Measurements from ENCODE around the gene STEAP2. TPM values are rescaled to one million over a fixed set of nuclear protein-coding genes. Genes with fewer than 3 reads are reported as not detected.

The STEAP2 gene
- total and polyA plus RNA-seq, 2 donors (not counting 3 experiments of a cell fraction or from before 2014, with no cell fraction given) = 4.2 to 4.6 TPM

GRCh38 chr7:90229682-90230081 lies 18.1 kb downstream of the STEAP2 start:
- ChIA-PET POLR2A (no interaction called here), CTCF (no interaction called here)
- FAIRE-seq (no peak), DNase-seq (ENCODE audit: low read depth, low spot score) (no peak)
- dilution Hi-C loops (cut with MboI; ENCODE audit: extremely low pct_ligation_motif_present, low sequenced_read_pairs) (no loop called here), intact Hi-C loops (cut with micrococcal nuclease) (no loop called here)
- no peak for TF ChIP-seq JUN (IDR thresholded peaks at IDR 0.05; ENCODE audit: borderline replicate concordance, insufficient read depth, insufficient read length, low read depth)
- TF ChIP-seq GATA2 (IDR thresholded peaks at IDR 0.05; ENCODE audit: insufficient read depth, insufficient read length, low read depth, low read length) = no peak
- TF ChIP-seq FOS (IDR thresholded peaks at IDR 0.05; ENCODE audit: borderline replicate concordance, insufficient read depth, low read length) = no peak
- no peak for TF ChIP-seq CTCF (IDR thresholded peaks at IDR 0.05; ENCODE audit: extremely low read depth in 1 of 2, insufficient read depth in 1 of 2, low read depth in 1 of 2, low read length in 2 of 2)
- no peak for TF ChIP-seq EZH2 (IDR thresholded peaks at IDR 0.05; ENCODE audit: borderline replicate concordance, low read depth, low read length, severe bottlenecking)
- TF ChIP-seq POLR2A (IDR thresholded peaks at IDR 0.05; ENCODE audit: low read depth, low read length) = no peak
- no peak for TF ChIP-seq MAX (IDR thresholded peaks at IDR 0.05; ENCODE audit: insufficient read depth, insufficient read length)
- TF ChIP-seq MYC (IDR thresholded peaks at IDR 0.05; ENCODE audit: low read depth, low read length) = no peak
- no peak for TF ChIP-seq POLR2AphosphoS5 (IDR thresholded peaks at IDR 0.05; ENCODE audit: insufficient read depth, low read depth, low read length)
- no peak overlapping the region for H3K27ac ChIP-seq (ENCODE audit: insufficient read depth, low read depth, low read length)
- H3K4me2 ChIP-seq (ENCODE audit: insufficient read depth, low read length) = no peak overlapping the region
- H3K9ac ChIP-seq (replicated peaks; ENCODE audit: extremely low read depth, insufficient read depth, low read length) = no peak overlapping the region
- no TSS peak for BruUV-seq (replicated peaks)
- H3K4me1 ChIP-seq (ENCODE audit: control insufficient read depth, extremely low read depth, insufficient read depth, low read length) = peaks cover 3% of the 10 kb centered on the region
- no peaks in the 10 kb centered on the region for H3K9me3 ChIP-seq (replicated peaks; ENCODE audit: control insufficient read depth, insufficient read depth, low read length)
- H3K9me1 ChIP-seq (replicated peaks; ENCODE audit: control insufficient read depth, extremely low read depth, insufficient read depth, low read length) = no peaks in the 10 kb centered on the region
- H3K27me3 ChIP-seq (ENCODE audit: control insufficient read depth in 2 of 2, insufficient read depth in 2 of 2, low read length in 2 of 2) = no peaks in the 10 kb centered on the region
- H2AFZ ChIP-seq (ENCODE audit: low read depth, low read length) = no peak overlapping the region
- no peak overlapping the region for H3K4me3 ChIP-seq (replicated peaks in 1 of 3; ENCODE audit: insufficient read depth in 1 of 3, low read depth in 1 of 3, low read length in 3 of 3)
- H3K36me3 ChIP-seq (ENCODE audit: control insufficient read depth in 2 of 2, extremely low read depth in 1 of 2, insufficient read depth in 2 of 2, low read length in 2 of 2) = no peaks in the 10 kb centered on the region
- no peaks in the 10 kb centered on the region for H4K20me1 ChIP-seq (replicated peaks; ENCODE audit: control insufficient read depth, extremely low read depth, insufficient read depth, low read length)
- no peaks in the 10 kb centered on the region for H3K79me2 ChIP-seq (ENCODE audit: control insufficient read depth, insufficient read depth, low read length)
